ENCODE results near the gene DACH1.

GRCh38 chr13:71577127-71577526 lies 289.9 kb downstream of the DACH1 start:
- TF ChIP-seq CTCF (IDR thresholded peaks at IDR 0.05; ENCODE audit: control extremely low read depth in 1 of 3, insufficient read depth in 1 of 3, low read depth in 1 of 3, low read length in 3 of 3) (no peak), BRCA1 (IDR thresholded peaks at IDR 0.05; ENCODE audit: low read depth, low read length) (no peak), SIN3A (conservative IDR thresholded peaks at IDR 0.05 in 1 of 2, IDR thresholded peaks at IDR 0.05 in 1 of 2; ENCODE audit: low read depth in 1 of 2, low read length in 2 of 2) (no peak)

Data from H1 (cell line).